ENCODE data around the gene PDE4D.
"Not testable (repeated sequence)": the region's sequence is repeated elsewhere in the genome, so short reads cannot be mapped to it uniquely, and the experiment has no call there.

PDE4D gene

DNA sequence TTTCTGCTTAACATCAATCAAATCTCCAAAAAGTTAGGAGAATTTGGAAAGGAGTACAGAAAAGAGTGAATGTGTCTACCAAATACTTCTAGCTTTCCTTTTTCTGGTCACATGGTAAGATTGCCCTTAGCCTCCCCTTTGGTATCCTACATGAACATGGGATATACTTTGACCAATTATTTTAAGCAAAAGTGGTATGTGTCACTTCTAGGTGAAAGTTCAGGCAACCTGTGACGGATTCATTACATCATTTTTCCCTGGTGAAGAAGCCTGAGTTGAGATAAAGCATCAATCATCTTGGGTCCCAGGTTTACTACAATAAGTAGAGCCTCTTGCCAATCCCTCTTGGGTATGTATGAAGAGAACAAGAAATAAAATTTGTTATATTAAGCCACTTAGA lies 419.2 kb downstream of the PDE4D start:
- no peak for DNase-seq (ENCODE audit: low read depth, low spot score)
- no peak overlapping the region for H3K4me3 ChIP-seq (ENCODE audit: low read depth, low read length)
- in situ Hi-C loops (cut with HindIII; ENCODE audit: low sequenced_read_pairs) = no loop called here
- no peak for TF ChIP-seq CTCF (IDR thresholded peaks at IDR 0.05; ENCODE audit: low read depth, low read length)

- DNase-seq (ENCODE audit: low read depth, low spot score) = no peak
- no peak overlapping the region for H3K4me3 ChIP-seq (ENCODE audit: low read depth, low read length)
- in situ Hi-C loops (cut with HindIII; ENCODE audit: low sequenced_read_pairs) = no loop called here
- no peak for TF ChIP-seq CTCF (IDR thresholded peaks at IDR 0.05; ENCODE audit: low read depth, low read length)
Observed at GRCh38 chr5:59473611-59474010, 419.9 kb downstream of the PDE4D start.

DNA sequence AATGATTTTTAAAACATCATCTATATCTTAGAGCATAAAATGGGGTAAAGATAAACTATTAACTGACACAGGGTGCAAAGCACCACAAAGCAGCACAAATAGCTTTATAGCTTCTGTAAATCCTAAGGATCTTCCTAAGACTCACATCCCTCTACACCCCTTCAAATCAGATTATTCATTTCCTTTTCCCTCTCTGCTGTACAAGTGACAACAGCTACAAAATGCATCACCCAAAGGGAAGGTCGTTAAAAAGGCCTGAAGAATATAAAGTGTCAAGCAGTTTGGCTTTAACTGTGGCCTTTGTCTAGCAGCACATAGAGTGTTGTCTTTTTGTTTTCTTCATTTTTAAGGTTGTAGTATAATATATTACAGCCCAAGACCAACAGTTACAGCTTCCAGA lies 422.1 kb downstream of the PDE4D start:
- TF ChIP-seq CTCF (IDR thresholded peaks at IDR 0.05; ENCODE audit: low read depth, low read length) = no peak
- H3K4me3 ChIP-seq (ENCODE audit: low read depth, low read length) = no peak overlapping the region
- in situ Hi-C loops (cut with HindIII; ENCODE audit: low sequenced_read_pairs) = no loop called here
- DNase-seq (ENCODE audit: low read depth, low spot score) = no peak

GRCh38 chr5:59467969-59468368 lies 425.6 kb downstream of the PDE4D start:
- DNase-seq (ENCODE audit: low read depth, low spot score) = no peak
- in situ Hi-C loops (cut with HindIII; ENCODE audit: low sequenced_read_pairs) = no loop called here
- no peak for TF ChIP-seq CTCF (IDR thresholded peaks at IDR 0.05; ENCODE audit: low read depth, low read length)
- H3K4me3 ChIP-seq (ENCODE audit: low read depth, low read length) = no peak overlapping the region

DNA sequence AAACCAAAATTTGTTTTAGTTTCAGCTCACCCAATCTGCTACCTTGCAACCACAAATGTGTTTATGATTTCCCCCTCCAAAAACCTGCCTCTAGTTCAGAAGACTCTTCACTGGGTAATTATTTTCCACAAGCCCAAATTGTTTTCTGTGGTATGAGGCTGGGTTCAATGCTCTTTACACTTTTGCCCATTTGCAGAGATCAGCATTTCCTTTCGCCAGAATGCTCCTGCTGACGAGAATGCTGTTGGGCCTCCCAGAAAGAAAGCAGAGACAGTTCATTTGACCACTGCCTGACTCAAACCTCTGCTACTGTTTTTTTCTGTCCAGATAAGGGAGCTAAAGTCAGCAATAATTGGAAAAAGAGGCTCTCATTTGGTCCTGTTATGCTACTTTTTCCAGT lies 427.3 kb downstream of the PDE4D start:
- in situ Hi-C loops (cut with HindIII; ENCODE audit: low sequenced_read_pairs) = no loop called here
- no peak for TF ChIP-seq CTCF (IDR thresholded peaks at IDR 0.05; ENCODE audit: low read depth, low read length)
- H3K4me3 ChIP-seq (ENCODE audit: low read depth, low read length) = no peak overlapping the region
- no peak for DNase-seq (ENCODE audit: low read depth, low spot score)

- in situ Hi-C loops (cut with HindIII; ENCODE audit: low sequenced_read_pairs) = no loop called here
- H3K4me3 ChIP-seq (ENCODE audit: low read depth, low read length) = no peak overlapping the region
- no peak for TF ChIP-seq CTCF (IDR thresholded peaks at IDR 0.05; ENCODE audit: low read depth, low read length)
- DNase-seq (ENCODE audit: low read depth, low spot score) = no peak
Observed at GRCh38 chr5:59464969-59465368, 428.6 kb downstream of the PDE4D start.

DNA sequence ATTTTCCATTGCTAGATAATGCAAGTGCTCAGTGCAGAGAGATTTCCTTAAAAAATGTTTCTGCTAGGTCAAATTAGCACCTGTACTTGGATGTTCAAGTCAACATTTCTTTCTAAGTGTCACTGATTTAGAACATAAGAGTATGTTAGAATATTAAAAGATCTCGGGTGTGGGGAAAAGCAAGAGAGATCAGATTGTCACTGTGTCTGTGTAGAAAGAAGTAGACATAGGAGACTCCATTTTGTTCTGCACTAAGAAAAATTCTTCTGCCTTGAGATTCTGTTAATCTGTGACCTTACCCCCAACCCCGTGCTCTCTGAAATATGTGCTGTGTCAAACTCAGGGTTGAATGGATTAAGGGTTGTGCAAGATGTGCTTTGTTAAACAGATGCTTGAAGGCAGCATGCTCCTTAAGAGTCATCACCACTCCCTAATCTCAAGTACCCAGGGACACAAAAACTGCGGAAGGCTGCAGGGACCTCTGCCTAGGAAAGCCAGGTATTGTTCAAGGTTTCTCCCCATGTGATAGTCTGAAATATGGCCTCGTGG lies 429.8 kb downstream of the PDE4D start:
- in situ Hi-C loops (cut with HindIII; ENCODE audit: low sequenced_read_pairs); DNase-seq (ENCODE audit: low read depth, low spot score); H3K4me3 ChIP-seq (ENCODE audit: low read depth, low read length): not testable (repeated sequence)

Measured in astrocyte of the spinal cord (primary cell).